PC-9 (cell line): ENCODE results near the gene GRB14. TPM values are rescaled to one million over a fixed set of nuclear protein-coding genes. Genes with fewer than 3 reads are reported as not detected.

Source experiments
- BruUV-seq: library from RNA; stranded (reverse); fragments of 400-500 nt; replicated peaks from 2 replicates; lab custom pipeline; 2021; lab: Mats Ljungman, UMichigan
- CTCF ChIA-PET: fragments of 300-600 bp; sonication (Branson Sonifier 250); formaldehyde crosslinking; loops from one replicate; lab custom pipeline; 2022; ENCODE audit warnings: antibody characterized with exemption; lab: Charles Lee
- POLR2A ChIA-PET: fragments of 300-600 bp; sonication (Branson Sonifier 250); formaldehyde crosslinking; loops from one replicate; lab custom pipeline; 2022; ENCODE audit warnings: antibody characterized with exemption; ENCODE audit not compliant: unreplicated experiment; lab: Charles Lee
- DNase-seq, 2 experiments: peaks; one replicate each; pipeline versions ENCODE4 v3.0.0 to v3.0.0-alpha.2; 2015 to 2022; ENCODE audit warnings: mixed read lengths in 1 of 2
- H2AFZ ChIP-seq: fragments of 200-600 bp; sonication (generic); 2 replicates; pipeline ENCODE4 v1.8.1; 2017; ENCODE audit warnings: antibody characterized with exemption
- H3F3A ChIP-seq: fragments of 200-600 bp; sonication (generic); 2 replicates; pipeline ENCODE4 v1.8.1; 2017; ENCODE audit warnings: antibody characterized with exemption, mild to moderate bottlenecking, low read depth; ENCODE audit not compliant: insufficient read depth
- H3K27ac ChIP-seq: fragments of 200-600 bp; sonication (generic); 2 replicates; pipeline ENCODE4 v1.6.1; 2016; ENCODE audit warnings: mixed run types
- H3K27me3 ChIP-seq: fragments of 200-600 bp; sonication (generic); 2 replicates; pipeline ENCODE4 v1.6.1; 2016; ENCODE audit warnings: low read depth, mixed run types; ENCODE audit not compliant: insufficient read depth
- H3K36me3 ChIP-seq: fragments of 200-600 bp; sonication (generic); 2 replicates; pipeline ENCODE4 v1.6.1; 2016; ENCODE audit warnings: low read depth, mixed run types
- H3K4me1 ChIP-seq: fragments of 200-600 bp; sonication (generic); replicated peaks from 2 replicates; pipeline ENCODE4 v1.6.1; 2016; ENCODE audit warnings: mixed run types; ENCODE audit not compliant: insufficient read depth
- H3K4me2 ChIP-seq: fragments of 200-600 bp; sonication (generic); 2 replicates; pipeline ENCODE4 v1.6.1; 2017; ENCODE audit warnings: mixed run types
- H3K4me3 ChIP-seq: fragments of 200-600 bp; sonication (generic); 2 replicates; pipeline ENCODE4 v1.6.1; 2016; ENCODE audit warnings: mixed run types
- H3K79me2 ChIP-seq: fragments of 200-600 bp; sonication (generic); 2 replicates; pipeline ENCODE4 v1.6.1; 2017; ENCODE audit warnings: low read depth, mixed run types
- H3K9me2 ChIP-seq: fragments of 200-600 bp; sonication (generic); 2 replicates; pipeline ENCODE4 v1.8.1; 2017; ENCODE audit warnings: mild to moderate bottlenecking; ENCODE audit not compliant: insufficient read depth
- H3K9me3 ChIP-seq: fragments of 200-600 bp; sonication (generic); 2 replicates; pipeline ENCODE4 v1.8.1; 2016; ENCODE audit warnings: low read depth; ENCODE audit not compliant: insufficient read depth
- H4K20me1 ChIP-seq: fragments of 200-600 bp; sonication (generic); 2 replicates; pipeline ENCODE4 v1.8.1; 2017; ENCODE audit not compliant: insufficient read depth
- CTCF ChIP-seq: fragments of 200-600 bp; sonication (generic); conservative IDR thresholded peaks from 2 replicates; pipeline ENCODE4 v1.6.1; 2017; ENCODE audit warnings: mixed run types, antibody characterized with exemption, mild to moderate bottlenecking, moderate library complexity
- EZH2 ChIP-seq: fragments of 200-600 bp; sonication (generic); IDR thresholded peaks from 2 replicates; pipeline ENCODE4 v1.8.0; 2017; ENCODE audit warnings: antibody characterized with exemption, low read depth
- intact Hi-C: fragments of 100-400 bp; cut with micrococcal nuclease; formaldehyde crosslinking; loops from one replicate; pipeline ENCODE4 v1.10.0; 2022; ENCODE audit not compliant: unreplicated experiment
- total RNA-seq: library from RNA; stranded (reverse); gene quantifications from 2 replicates; pipeline ENCODE4 v1.2.3, GENCODE V29; 2021

The GRB14 gene
- total RNA-seq, 1 experiment from 2014 or later, result 3.4 TPM

- intact Hi-C loops, result no loop called here
- H3K27ac ChIP-seq, result peak overlapping the region; percentile 59
- POLR2A ChIA-PET, result no interaction called here
These were observed 34.1 kb upstream of the GRB14 start for GRCh38 chr2:164655336-164655735.

GRCh38 chr2:164651361-164651760 lies 30.1 kb upstream of the GRB14 start:
- Histone ChIP-seq H3K27ac (no peak overlapping the region), H3K79me2 (no peaks in the 10 kb centered on the region), H4K20me1 (no peaks in the 10 kb centered on the region), H3K36me3 (no peaks in the 10 kb centered on the region), H3K4me3 (no peak overlapping the region), H3K9me2 (no peaks in the 10 kb centered on the region), H3K27me3 (no peaks in the 10 kb centered on the region), H3K9me3 (no peaks in the 10 kb centered on the region), H3K4me2 (no peak overlapping the region), H3K4me1 (peaks cover 13% of the 10 kb centered on the region), H2AFZ (no peak overlapping the region), H3F3A (no peaks in the 10 kb centered on the region)
- ChIA-PET CTCF (no interaction called here), POLR2A (no interaction called here)
- no TSS peak for BruUV-seq
- DNase-seq, result no peak
- intact Hi-C loops, result no loop called here
- no peak for TF ChIP-seq EZH2
- TF ChIP-seq CTCF, result no peak

More at GRCh38 chr2:164655336-164655735, 34.1 kb upstream of the GRB14 start:
- DNase-seq, result peak in 1 of 2 experiments; percentile 52
- H3K36me3 ChIP-seq, result no peaks in the 10 kb centered on the region
- CTCF ChIA-PET, result no interaction called here
- TF ChIP-seq CTCF (no peak), EZH2 (no peak)
- H3F3A ChIP-seq, result no peaks in the 10 kb centered on the region
- peak overlapping the region; percentile 60; the same call in 1 of the 2 replicates for H2AFZ ChIP-seq
- H3K79me2 ChIP-seq, result no peaks in the 10 kb centered on the region
- no peak overlapping the region for H3K4me3 ChIP-seq
- peaks cover 13% of the 10 kb centered on the region for H3K4me1 ChIP-seq
- peak overlapping the region; percentile 16; the same call in 1 of the 2 replicates for H3K4me2 ChIP-seq
- BruUV-seq, result no TSS peak
- no peaks in the 10 kb centered on the region for H3K9me2 ChIP-seq
- no peaks in the 10 kb centered on the region for H3K9me3 ChIP-seq
- H4K20me1 ChIP-seq, result no peaks in the 10 kb centered on the region
- no peaks in the 10 kb centered on the region for H3K27me3 ChIP-seq

- Histone ChIP-seq H3K36me3 (no peaks in the 10 kb centered on the region), H3K4me2 (no peak overlapping the region), H3K9me2 (no peaks in the 10 kb centered on the region), H4K20me1 (no peaks in the 10 kb centered on the region), H3K79me2 (no peaks in the 10 kb centered on the region), H3F3A (no peaks in the 10 kb centered on the region), H3K27me3 (no peaks in the 10 kb centered on the region), H3K4me3 (no peak overlapping the region), H3K9me3 (no peaks in the 10 kb centered on the region), H3K27ac (no peak overlapping the region), H3K4me1 (no peaks in the 10 kb centered on the region), H2AFZ (no peak overlapping the region)
- ChIA-PET CTCF (no interaction called here), POLR2A (no interaction called here)
- BruUV-seq, result no TSS peak
- DNase-seq, result no peak
- TF ChIP-seq CTCF (no peak), EZH2 (no peak)
- intact Hi-C loops, result no loop called here
These were observed 22.9 kb upstream of the GRB14 start for GRCh38 chr2:164644036-164644700.
